H1 (cell line): ENCODE results near the gene PCED1B.

ENCODE experiments used
- ATF2 ChIP-seq: IDR thresholded peaks from 2 replicates; pipeline ENCODE4 v1.6.1; 2012; ENCODE audit warnings: low read length, inconsistent platforms
- ATF3 ChIP-seq: IDR thresholded peaks from 2 replicates; pipeline ENCODE4 v1.6.1; 2011; ENCODE audit warnings: low read depth, mild to moderate bottlenecking, low read length; ENCODE audit not compliant: insufficient read depth
- CTCF ChIP-seq, 3 experiments: IDR thresholded peaks; 1 replicate in 2 of 3; 2 replicates in 1 of 3; pipeline versions ENCODE4 v1.5.1 to v1.6.1; 2011; ENCODE audit warnings: low read length in 3 of 3, mild to moderate bottlenecking in 3 of 3, inconsistent platforms in 2 of 3, low read depth in 1 of 3, moderate library complexity in 1 of 3; ENCODE audit not compliant: insufficient read depth in 1 of 3; ENCODE audit errors: control extremely low read depth in 1 of 3
- EP300 ChIP-seq, 2 experiments: IDR thresholded peaks; 1 replicate in 1 of 2; 2 replicates in 1 of 2; pipeline ENCODE4 v1.6.1; 2011 to 2012; ENCODE audit warnings: low read depth in 2 of 2, low read length in 2 of 2, mild to moderate bottlenecking in 2 of 2, borderline replicate concordance in 1 of 2, inconsistent platforms in 1 of 2, moderate library complexity in 1 of 2
- EZH2 ChIP-seq: fragments of 200-600 bp; sonication (generic); IDR thresholded peaks from 2 replicates; pipeline ENCODE4 v1.7.1; 2012; ENCODE audit warnings: low read depth, mild to moderate bottlenecking, moderate library complexity, low read length, inconsistent platforms; ENCODE audit not compliant: severe bottlenecking
- JUN ChIP-seq: IDR thresholded peaks from 2 replicates; pipeline ENCODE4 v1.6.1; 2011; ENCODE audit warnings: low read depth, mild to moderate bottlenecking, improper control_type of control experiment, low read length
- KDM1A ChIP-seq: fragments of 200-600, 300-600 bp; sonication (generic); IDR thresholded peaks from 2 replicates; pipeline ENCODE4 v1.7.1; 2016; ENCODE audit warnings: mild to moderate bottlenecking, low read length, borderline replicate concordance
- MAFK ChIP-seq: IDR thresholded peaks from 2 replicates; pipeline ENCODE4 v1.6.1; 2012; ENCODE audit warnings: low read depth, mild to moderate bottlenecking, improper control_type of control experiment, low read length
- NRF1 ChIP-seq: IDR thresholded peaks from 2 replicates; pipeline ENCODE4 v1.6.1; 2011; ENCODE audit warnings: mild to moderate bottlenecking, low read depth, low read length, improper control_type of control experiment
- POLR2A ChIP-seq, 2 experiments: IDR thresholded peaks; 1 replicate in 1 of 2; 2 replicates in 1 of 2; pipeline ENCODE4 v1.6.1; 2011; ENCODE audit warnings: low read depth in 2 of 2, low read length in 2 of 2, mild to moderate bottlenecking in 2 of 2; ENCODE audit errors: control extremely low read depth in 1 of 2
- POU5F1 ChIP-seq: IDR thresholded peaks from 2 replicates; pipeline ENCODE4 v1.6.1; 2011; ENCODE audit warnings: low read depth, mild to moderate bottlenecking, low read length, moderate library complexity
- RAD21 ChIP-seq, 2 experiments: IDR thresholded peaks in 1 of 2; conservative IDR thresholded peaks in 1 of 2; 2 replicates each; pipeline ENCODE4 v1.6.1; 2011; ENCODE audit warnings: low read depth in 2 of 2, low read length in 2 of 2, improper control_type of control experiment in 1 of 2, inconsistent platforms in 1 of 2, mild to moderate bottlenecking in 1 of 2, moderate library complexity in 1 of 2
- RFX5 ChIP-seq: IDR thresholded peaks from 2 replicates; pipeline ENCODE4 v1.6.1; 2011; ENCODE audit warnings: low read depth, low read length, improper control_type of control experiment, borderline replicate concordance

GRCh38 chr12:47039756-47040155 lies 39.7 kb upstream of the PCED1B start:
- TF ChIP-seq CTCF (IDR thresholded peaks at IDR 0.05; ENCODE audit: control extremely low read depth in 1 of 3, insufficient read depth in 1 of 3, low read depth in 1 of 3, low read length in 3 of 3) = no peak
- TF ChIP-seq RFX5 = no peak
- no peak for TF ChIP-seq POLR2A (IDR thresholded peaks at IDR 0.05; ENCODE audit: control extremely low read depth in 1 of 2, low read depth in 2 of 2, low read length in 2 of 2)
- no peak for TF ChIP-seq EP300 (IDR thresholded peaks at IDR 0.05; ENCODE audit: borderline replicate concordance in 1 of 2, low read depth in 2 of 2, low read length in 2 of 2)
- TF ChIP-seq RAD21 (IDR thresholded peaks at IDR 0.05 in 1 of 2, conservative IDR thresholded peaks at IDR 0.05 in 1 of 2; ENCODE audit: low read depth in 2 of 2, low read length in 2 of 2) = no peak
- no peak for TF ChIP-seq KDM1A
- TF ChIP-seq NRF1 = no peak
- TF ChIP-seq POU5F1 = no peak
- TF ChIP-seq EZH2 = no peak
- no peak for TF ChIP-seq JUN
- no peak for TF ChIP-seq ATF3
- no peak for TF ChIP-seq ATF2
- TF ChIP-seq MAFK = no peak
